ENCODE measurements around the gene OST4.
"Not testable (repeated sequence)": the region's sequence is repeated elsewhere in the genome, so short reads cannot be mapped to it uniquely, and the experiment has no call there.

The OST4 gene

DNA sequence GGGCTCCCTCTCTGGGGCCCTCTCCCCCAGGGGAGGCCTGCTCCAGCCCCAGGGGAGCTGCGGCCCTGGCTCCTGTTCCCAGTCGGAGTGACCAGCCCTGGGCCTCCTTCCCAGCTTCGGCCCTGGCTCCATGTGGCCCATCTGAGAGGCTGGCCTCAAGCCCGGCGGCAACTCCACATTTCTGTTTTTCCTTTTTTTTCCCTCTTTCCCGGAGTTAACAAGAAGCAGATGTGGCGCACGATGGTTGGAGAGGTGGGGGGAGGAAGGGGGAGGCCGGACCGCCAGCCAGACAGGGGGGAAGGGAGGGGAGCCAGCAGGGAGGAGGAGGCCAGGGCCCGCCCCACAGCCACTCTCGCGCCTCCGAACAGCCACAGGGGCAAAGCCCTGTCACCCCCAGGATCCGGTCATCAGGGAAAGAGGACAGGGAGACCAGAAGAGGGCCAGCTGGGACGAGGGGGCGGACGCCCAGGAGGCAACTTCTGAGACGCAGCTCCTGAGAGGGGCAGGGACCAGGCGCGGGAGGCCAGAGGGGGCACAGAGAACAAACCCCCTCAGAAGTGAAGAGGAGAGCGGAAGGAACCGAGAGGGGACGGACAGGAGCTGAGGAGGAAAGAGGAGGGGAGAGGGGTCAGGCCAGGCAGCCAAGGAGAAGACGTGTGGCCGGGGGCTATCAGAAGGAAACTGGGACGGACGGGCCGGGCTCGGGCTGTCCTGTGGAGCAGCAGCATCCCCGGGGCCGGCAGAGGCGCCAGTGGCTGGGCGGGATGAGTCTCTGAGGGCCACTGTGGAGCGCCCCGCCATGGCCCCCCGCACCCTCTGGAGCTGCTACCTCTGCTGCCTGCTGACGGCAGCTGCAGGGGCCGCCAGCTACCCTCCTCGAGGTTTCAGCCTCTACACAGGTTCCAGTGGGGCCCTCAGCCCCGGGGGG lies 7.1 kb upstream of the OST4 start, which contains the start of gene EMILIN1:
Gene EMILIN1 (plus strand): TSS at position 349 of the 928 bp plus-strand sequence. CDS start 451 bp downstream, at position 800.
- DNase-seq = no peak

DNA sequence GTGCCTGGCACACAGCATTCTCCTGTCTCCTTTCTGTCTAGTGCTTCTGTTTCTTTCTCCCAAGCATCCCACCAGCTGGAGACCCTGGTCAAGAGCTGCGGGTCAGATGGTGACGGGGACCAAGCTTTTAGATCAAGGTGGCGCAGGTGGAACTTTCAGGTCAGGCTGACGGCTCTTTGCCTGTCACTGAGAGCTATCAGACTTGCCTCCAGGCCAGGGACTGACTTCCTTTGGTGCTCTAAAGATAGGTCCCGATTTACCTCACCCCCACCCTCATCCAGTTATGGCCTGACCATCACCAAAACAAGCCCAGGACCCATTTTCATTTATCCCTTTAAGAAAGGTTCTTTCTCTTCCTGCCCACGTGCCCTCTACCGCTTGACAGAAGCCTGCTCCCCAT lies 5.8 kb upstream of the OST4 start:
- DNase-seq = no peak

DNA sequence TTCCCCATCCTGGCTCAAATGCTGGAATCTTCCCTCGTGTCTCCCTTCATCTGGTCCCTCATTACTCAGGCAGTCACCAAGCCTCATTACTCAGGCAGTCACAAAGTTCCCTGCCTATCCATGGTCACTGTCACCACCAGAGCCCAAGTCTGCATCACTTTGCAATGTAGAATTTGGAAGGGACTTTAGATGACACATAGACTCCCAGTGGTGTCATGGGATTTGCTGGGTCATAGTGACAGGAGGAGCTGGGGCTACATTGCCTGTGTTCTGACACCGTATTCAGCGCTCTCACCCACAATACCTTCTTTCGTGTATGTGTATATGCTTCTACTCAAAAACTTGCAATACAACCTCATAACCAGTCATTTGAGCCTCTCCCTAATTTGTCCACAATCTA lies 4.9 kb upstream of the OST4 start:
- DNase-seq = no peak

DNA sequence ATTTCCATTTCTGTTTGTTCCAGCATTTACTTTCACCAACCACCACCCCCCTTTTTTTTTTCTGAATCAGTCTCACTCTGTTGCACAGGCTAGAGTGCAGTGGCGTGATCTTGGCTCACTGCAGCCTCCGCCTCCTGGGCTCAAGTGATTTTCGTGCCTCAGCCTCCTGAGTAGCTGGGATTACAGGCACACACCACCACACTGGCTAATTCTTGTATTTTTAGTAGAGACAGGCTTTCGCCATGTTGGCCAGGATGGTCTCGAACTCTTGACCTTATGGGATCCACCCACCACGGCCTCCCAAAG lies 4.1 kb upstream of the OST4 start:
- DNase-seq = not testable (repeated sequence)

DNA sequence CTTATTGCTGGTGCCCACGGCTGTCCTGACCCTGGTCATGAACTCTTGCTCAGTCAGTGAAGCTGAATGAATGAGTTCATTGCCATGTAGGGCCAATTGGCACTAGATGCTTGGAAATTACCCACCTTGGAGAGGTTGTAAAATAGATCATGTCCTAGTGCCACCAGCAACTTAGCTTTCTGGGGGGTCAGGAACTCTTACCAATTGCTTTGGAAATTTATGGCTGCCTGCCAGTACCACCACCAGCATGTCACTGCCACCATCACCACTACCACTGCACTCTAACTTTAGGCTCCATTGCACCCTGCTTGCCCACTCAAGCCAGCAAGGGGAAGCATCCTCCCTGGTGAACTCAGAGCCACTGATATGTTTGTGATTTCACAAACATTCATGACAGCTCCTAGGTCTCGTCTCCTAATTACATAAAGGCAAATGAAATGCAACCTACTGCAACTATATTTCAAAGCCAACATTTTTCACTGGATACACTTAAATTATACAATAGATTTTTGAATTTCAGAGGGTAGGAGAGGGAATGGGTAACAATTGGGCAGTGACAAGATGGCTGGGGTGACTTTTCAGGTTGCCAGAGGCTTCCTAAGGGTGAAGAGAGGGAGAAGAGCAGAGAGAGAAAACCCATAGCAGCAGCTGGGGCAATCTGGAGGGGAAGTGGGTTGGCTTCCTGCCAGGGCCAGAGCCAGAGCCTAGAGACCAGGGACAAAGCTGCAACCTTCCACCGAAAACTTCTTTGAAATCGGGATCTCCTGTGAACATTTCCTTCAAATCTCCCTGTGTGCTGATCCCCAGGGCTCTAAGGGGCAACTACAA lies 3.5 kb upstream of the OST4 start:
- DNase-seq = peak; percentile 74

DNA sequence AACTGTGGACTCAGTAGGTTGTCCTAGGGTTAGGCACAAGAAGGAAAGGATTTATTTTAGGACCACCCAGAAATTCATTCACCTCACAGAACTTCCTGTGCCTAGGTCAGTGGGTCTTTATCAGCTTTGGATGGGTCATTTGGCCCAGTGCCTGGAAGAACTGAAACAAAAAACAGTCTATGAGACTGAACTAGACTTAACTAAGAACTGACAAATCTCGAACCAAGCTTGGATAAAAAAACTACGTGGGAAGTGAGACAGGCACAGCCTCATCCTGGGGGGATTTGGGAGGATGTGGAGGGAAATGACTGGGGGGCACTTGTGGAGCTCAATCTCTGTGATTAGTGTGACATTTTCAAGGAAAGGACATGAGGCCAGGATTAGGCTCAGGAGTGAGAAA lies 2.3 kb upstream of the OST4 start:
- DNase-seq = no peak

DNA sequence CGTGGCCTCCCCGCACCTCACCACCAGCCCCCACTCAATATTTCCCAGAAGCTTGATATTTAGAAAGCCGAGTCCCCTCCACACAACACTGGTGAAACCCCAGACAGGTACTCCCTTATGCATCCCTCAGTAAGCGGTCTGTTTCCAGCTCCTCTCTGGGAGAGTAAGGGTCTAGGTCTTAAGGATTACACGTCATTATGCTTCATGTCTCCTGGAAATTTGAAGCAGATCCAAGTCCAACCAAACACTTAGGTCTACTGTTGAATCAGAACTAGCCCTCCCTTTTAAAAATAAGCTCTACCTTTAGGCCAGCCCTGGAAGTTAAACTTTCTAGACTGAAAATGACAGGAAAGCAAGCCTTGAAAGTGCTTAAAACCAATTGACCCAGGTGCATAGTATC lies 1.5 kb upstream of the OST4 start:
- no peak for DNase-seq

DNA sequence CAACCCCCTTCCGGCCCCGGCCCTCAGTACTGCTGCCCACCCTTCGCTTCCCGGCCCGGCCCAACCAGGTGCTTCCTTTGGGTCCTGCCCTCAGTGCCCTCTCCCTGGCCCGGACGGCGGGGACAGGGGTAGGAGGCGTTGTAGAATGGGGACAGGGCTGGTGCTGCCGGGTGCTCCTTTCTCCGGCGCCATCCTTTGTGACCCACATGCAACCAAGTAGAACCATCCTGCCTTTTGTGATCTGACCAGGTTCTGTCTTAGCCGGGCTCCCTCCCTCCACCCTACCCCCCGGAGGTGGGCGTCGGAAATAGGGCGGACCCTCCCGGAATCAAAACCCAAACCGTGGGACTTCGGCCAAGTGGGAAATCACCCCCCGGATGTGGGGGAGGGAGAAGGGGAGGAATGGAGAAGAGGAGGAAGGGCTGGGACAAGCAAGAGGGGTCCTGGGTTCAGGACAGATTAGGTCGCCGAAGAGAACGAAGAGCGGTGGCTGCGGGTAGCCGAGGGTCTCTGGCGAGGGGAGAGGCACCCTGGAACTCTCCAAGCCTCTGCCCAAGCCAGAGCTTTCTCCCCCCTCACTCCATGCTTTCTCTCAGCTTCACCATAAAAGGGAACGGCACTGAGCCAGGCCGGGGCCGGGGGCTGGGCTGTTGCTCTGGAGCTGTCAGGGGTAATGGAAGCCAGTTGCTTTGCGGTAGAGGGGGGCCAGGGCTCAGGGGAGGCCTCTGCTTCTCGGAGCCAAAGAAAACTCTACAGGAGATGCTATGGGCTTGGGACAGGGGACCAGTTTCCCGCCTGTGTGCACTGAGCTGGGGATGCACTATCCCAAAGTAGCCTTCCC lies 756 bp upstream of the OST4 start:
- peak; percentile 51 for DNase-seq

DNA sequence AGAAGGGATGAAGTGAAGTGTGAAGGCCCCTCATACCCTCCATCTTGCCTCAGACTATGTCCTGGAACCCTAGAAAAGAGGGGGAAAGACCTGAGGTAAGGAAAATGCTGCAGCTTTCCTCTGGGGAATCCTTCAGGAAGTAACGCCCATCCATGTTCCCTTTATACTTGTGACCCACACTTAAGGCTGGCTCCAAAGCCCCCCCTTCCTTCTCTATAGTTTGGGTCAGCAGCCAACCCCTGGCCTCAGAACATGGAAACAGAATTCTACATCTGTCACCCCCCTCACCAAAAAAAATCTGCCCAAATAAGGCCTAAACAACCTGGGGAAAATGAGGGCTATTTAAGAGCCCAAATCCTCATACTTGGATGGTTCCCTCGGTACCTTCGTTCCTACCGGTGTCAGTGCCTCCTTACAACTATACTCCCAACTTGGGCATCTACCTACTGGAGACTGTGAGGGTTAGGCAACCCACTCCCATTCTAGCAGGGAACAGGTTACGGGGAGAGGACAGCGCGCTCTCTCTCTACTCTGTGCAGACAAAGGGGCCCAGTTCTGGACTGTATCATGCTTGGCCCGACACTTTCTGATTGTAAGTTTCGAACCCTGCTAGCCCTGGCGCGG lies 689 bp downstream of the OST4 start:
- no peak for DNase-seq

DNA sequence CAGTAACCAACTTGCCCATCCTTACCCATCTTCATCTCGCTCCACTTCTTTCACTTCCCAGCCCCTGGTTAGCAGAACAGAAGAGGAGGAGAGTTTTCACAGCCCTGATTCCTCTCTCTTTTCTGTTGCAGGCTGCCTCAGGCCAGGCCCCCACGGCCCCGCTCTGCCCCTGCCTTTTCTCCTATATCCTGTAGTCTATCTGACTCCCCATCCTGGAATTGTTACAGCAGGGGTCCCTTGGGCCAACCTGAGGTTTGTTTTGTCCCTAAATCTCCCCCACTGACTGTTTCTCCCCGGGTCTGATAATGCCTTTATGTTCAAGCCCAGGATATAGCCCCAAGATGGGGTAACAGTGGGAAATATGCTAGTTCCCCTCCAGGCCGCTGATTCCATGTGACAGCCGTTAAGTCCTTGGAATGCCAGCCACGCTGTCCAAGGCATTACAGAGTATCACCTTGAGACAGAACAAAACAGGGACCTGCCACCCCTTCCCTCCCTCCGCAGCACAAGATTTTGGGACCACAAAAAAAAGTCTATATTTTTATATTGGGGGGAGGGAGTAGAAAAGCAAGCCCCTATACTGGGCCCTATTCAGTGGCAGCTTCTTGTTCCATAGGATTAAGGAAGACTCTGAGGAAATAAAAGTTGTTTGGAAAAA lies 1.4 kb downstream of the OST4 start:
- no peak for DNase-seq

DNA sequence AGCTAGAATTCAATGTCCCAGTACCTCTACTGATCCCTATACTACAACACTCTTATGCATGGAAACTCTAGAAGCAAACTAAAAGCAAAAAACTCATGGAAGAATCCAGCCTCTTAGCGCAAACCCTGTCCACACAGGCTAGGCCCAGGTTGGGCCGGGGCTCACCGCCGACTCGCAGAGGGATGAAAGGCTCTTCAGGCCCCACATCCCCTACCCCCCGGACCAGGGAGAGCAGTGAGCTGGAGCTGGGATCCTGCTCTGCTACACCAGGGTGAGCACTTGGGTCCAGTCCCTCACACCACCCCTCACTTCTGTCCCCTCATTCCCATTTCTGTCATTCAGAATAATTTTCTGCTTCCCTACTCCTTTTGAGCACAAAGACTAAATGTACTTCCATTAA lies 2.0 kb downstream of the OST4 start:
- no peak for DNase-seq

DNA sequence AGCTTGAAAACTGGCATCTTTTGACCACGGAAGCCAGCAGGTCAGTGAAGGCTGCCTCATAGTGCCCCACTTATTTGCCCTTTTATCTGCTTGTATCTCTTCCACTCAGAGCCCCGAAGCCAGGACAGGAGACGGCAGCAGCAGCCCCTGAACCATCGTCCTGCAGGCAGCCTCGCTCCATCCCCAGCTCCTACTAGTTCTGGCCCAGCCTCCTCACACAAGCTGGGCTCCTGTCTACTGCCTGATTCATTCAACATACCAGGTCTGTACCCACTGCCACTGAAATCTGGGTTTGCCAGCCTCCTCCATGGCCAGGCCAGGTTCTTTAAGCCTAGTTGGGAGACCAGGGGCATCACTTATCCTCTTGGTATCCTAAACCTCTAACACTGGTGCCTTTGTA lies 4.1 kb downstream of the OST4 start:
- no peak for DNase-seq

DNA sequence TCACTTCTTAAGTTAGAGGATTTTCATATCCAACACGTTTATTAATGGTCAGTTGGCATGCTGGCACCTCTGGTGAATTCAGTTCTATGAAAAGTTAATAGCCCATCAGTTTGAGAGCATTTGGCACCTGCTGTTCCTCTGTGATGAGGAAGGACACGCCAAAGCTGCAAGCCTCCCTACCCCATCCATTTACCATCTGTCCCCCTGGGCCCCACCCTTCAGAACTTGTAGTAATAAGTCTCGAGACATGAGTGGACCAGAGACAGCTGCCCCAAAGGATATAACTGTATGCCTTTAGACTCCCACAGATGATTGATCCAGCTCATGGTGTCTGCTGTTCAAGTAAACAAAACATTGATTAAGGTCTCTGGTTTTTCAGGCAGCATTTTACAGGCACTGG lies 6.3 kb downstream of the OST4 start:
- no peak for DNase-seq

DNA sequence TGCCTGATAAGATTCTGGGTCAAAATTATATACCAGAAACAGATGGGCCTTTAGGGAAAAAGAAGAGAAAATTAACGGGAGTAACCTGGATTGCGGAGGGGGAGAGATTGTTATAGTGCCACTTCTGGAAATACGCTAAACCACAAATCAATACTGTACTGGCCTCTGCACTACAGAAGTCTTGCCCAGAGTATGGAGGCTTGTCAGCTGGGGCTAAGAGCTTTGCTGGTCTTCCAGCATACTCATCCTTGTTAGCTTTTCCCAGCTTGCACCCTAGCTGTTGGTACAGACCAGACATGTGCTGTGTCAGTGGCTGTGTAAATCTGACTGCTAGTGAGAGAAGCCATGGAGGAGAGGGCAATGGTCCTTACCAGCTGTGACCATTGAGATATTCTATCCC lies 11.1 kb downstream of the OST4 start:
- DNase-seq = no peak

DNA sequence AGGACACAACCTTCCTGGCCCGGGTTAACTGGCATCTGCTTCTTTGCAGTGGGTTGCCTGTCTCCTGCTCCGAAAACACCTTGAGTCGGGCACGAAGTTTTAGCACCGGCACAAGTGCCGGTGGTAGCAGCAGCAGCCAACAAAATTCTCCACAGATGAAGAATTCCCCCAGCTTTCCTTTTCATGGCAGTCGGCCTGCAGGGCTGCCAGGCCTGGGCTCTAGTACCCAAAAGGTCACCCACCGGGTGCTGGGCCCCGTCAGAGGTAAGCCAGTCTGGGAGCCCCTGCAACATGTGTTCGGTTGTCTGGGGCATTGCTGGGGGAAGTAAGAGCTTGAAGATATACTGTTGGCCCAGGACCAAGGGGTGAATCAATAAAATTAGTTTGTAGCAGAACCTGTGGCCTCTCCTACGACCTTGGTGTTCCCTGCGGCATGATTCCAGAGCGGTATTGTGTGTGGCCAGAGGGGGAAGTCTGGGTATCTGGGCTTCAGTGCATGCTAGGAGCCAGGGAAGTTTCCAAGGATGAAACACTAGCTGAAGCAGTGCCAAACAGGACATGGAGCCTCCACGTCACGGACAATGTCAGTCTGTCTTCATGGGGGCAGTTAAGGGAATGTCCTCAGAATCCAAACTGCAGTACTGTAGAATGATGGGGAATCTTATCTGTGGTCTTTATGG lies 12.2 kb downstream of the OST4 start:
- DNase-seq = no peak

DNA sequence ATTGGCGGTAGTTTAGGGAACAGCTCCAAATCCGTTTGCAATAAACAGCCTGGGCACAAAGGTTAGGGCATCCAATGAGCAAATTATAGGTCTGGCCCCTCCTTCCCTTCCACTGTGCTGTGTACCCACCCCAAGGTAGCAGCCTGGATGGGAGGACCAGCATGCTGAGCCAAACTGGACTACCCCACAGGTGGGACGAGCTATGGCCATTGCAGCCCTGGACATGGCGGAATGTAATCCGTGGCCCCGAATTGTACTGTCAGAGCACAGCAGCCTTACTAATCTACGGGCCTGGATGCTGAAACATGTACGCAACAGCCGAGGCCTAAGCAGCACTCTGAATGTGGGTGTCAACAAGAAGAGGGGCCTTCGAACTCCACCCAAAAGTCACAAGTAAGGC lies 13.2 kb downstream of the OST4 start:
- DNase-seq = no peak

DNA sequence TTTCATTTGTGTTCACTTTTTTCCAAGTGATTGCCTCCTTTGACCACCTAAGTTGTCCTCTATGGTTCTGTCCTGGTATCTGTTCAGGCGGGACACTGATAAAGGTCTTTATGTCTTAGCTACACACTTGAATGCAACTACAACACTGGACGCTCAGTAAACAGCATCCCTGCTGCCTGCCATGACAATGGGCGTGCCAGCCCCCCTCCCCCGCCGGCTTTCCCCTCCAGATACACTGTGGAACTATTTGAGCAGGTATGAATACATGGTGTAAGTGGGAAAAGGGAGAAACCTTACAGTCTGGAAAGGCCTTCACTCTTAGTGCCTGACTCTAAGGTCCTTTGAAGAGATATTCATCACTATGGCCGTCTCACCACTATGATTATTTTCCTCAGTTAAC lies 14.3 kb downstream of the OST4 start:
- DNase-seq = no peak

DNA sequence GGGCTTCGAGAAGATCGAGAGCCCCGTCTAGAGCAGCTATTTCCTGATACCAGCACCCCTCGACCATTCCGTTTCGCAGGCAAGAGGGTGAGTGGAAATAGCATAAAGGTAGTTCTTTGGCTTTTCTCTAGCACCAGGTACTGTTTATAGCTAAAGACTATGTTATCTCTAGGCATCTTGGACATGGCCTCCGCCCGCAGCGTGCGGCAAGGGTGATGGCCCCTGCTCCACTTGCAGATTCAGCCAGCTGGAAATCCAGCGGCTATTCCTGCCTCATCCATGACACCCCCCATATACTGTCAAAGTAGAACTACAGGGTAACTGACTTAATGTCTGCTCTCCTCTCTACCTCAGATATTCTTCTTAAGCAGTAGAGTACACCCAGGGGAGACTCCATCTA lies 16.7 kb downstream of the OST4 start:
- DNase-seq = no peak

DNA sequence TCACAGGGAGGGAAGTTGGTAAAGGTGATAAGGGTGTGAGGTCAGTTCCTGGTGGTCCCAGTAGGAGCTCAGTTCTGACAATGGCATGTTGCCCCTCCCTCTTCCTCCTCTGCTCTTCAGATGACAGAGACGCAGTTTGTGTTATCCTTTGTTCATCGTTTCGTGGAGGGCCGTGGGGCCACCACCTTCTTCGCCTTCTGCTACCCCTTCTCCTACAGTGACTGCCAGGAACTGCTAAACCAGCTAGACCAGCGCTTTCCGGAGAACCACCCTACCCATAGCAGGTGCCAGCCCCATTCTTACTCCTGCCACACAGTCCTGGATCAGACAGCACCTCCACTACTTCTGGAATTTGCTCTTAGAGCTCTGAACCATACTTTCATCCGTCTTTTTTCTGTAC lies 17.7 kb downstream of the OST4 start:
- DNase-seq = no peak

DNA sequence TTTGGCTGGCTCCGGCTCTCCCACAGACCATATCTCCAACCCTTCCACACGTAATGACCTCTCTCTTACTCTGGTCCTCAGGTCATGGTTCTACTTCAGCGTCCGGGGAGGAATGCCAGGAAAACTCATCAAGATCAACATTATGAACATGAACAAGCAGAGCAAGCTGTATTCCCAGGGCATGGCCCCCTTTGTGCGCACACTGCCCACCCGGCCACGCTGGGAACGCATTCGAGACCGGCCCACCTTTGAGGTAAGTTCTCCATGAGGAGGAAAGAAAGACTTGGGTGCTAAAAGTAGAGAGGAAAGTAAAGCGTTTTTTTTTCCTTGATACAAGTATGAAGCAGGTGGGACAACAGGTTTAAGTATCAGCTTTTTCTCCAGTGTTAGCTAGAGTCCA lies 18.1 kb downstream of the OST4 start:
- no peak for DNase-seq

DNA sequence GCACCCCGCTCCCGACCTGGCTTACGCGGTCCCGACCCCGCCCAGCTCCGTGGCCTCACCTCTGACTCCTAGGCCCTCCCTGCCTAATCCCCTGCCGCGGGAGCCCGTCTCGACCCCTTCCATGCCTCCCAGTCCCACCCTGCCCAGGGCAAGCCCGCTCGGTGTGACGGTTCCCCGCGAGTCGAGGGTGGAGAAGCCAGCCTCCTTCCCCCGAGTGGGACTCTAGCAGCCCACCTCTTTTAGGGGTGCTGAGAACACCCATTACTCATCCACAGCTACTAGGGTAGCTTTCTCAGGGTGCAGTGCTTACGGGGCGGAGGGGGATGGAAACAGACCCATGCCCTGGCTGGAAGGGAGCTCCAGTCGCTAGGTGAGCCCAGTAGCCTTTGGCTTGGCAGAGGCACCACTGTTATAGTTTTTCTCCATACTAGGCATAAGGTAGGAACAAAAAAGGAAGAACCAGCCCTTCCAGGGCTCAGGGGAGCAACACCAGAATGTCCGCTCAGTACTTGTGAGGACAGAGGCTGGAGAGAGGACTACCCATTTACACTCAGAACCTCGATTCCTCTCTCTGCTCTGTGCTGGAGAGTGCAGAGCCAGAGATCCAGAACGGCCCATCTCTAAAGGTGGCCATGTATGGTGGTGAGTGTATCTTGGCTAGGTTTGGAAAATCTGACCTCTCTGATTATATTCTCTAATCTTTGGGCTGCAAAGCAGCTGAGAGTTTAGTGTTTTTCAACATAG lies 19.4 kb downstream of the OST4 start:
- DNase-seq = peak; percentile 46

All from NCI-H82 (cell line).